GM21737 (cell line): ENCODE results near the gene PRKN.
"Not testable (repeated sequence)": the region's sequence is repeated elsewhere in the genome, so short reads cannot be mapped to it uniquely, and the experiment has no call there.

ENCODE experiments used
- ATAC-seq: cut with Tn5 transposase; IDR thresholded peaks from one replicate; pipeline ENCODE4 v1.9.1; 2021; ENCODE audit warnings: mild to moderate bottlenecking, moderate library complexity; ENCODE audit not compliant: unreplicated experiment

PRKN gene

DNA sequence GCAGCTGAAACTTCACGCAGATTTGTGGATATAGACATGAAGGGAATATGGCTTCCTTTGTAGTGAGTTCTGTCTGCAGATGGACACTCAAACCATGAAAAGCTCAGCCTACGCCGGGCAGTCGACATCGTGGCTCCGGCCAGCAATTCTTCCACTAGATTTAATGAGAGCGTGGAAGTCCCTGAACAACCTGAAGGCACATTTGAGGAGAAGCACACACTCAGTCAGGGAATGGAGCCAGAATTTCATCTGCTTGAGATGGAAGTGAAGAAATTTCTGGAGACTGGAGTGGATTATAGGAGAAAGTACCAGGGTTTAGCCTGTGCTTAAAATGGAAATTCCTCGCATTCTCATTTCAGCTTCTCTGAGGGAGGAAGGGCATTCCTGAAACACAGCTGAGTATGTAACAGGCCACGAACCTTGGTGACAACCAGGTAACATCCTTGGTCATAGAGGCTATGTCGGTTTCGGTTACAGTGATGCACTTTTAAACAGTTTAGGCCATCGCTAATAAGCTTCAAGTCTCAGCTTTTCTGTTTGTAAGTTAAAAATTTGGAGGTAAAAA lies 1373.2 kb downstream of the PRKN start:
- no peak for ATAC-seq

DNA sequence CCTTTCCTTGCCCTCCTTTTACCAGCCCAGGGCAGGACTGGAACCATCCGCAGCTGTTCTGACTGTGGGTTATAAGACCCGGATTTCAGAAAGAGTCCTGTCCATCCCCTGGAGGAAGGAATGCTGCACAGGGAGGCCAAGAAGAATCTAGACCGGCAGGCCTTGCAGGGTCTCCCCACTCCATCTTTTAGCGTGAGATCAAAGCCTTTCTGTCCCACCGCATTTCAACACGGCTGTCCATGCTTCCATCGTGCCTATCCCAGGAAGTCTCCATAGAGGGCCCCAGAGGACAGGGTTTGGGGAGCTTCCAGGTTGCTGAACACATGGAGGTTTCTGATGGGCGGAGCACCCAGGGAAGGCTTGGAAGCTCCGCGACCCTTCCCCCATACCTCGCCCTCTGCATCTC lies 1374.4 kb downstream of the PRKN start:
- no peak for ATAC-seq

DNA sequence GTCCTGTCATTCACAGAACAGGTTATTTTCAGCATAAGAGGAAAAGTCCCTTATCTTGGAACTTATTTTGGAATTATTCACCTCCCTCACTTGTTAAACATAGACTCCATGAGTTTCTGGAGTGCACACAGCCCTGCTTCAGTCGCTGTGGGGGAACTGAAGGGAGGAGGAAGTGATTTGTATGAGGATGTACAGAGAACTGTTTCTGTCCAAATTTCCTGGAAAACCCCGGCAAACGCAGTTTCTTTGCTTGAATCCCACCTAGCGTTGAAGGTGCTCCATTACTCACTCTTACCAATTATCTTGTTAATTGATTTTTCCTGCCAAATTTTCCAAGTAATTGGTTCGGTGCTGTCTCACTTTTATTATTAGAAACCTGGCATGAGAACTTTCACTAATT lies 1375.7 kb downstream of the PRKN start:
- ATAC-seq: no peak

DNA sequence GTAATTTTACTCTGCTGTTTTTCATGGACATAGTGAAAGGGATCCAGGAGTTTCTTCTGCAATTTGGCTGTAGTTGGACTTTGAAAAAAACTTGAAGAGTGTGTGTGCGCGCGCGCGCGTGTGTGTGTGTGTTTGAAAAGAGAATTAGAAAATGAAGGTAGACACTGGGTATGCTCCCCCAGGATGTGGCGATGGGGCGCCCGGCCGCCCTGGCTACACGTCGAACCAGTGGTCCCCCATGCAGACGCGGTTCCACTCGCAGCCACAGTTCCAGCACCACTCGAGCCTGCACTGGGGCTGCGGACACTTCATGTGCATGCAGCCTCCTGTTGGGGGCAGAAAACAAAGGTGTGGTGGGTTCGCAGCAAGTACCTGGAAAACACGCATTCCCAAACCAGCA lies 1377.7 kb downstream of the PRKN start:
- no peak for ATAC-seq

DNA sequence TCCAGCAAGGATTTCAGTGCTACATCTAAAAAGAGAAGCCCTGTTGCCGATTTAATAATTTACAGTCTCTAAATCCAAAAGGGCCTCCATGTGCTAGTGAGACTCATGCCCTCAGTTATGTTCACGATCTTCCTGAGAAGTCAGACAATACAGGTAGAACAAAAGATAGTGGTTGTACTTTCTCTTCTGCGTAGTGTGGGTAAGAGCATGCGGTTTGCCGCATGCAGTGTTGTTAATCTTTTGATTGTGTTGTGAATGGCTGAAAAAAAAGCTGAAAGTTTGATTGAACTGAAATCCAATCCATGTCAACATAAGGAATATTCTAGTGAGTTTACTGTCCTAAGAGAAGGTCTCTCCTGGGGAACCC lies 1379.0 kb downstream of the PRKN start:
- no peak for ATAC-seq

DNA sequence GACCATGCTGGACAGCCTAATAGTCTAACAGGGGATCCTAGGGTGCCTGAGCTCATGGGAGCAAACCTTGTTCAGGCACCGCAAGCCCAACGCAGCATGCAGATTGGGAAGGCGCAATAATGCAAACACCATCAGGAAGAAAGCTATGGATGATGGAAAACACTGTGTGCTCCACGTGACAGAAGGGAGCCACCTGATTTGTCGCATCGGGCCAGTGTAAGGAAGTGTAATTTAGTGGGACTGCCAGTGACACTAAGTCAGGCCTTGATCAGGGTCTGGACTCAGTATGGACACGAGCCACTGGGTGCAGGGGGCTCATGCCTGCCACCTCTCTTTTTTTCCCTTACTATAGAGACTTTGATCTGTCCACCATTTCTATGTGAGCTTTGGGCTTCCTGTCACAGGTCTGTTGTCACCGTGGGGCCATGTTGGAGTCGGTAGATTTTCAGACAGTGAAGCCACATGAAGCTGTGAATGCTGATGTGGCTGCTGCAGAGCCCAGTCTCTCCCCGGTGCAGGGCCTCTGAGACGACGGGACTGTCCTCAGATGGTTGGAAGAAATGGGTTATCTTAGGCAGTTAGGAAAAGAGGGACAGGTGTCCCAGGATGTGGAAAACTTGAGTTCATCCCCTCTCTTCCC lies 1379.5 kb downstream of the PRKN start:
- no peak for ATAC-seq

DNA sequence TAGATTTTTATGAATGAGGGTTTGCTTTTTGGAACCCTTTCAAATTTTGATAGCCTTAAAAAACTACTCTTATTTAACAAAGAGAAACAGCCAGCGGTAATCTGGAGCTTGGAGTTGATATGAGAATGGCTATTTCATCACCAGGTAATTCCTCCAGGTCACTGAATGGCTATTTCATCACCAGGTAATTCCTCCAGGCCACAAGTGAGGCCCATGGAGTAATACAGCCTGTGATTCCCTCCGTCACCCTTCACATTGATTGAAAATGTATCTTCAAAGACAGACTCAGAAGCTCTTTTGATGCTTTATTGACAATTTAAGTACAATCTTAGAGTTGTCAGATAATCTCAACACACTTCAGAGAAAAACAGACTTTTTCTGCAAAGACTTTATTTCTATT lies 1380.4 kb downstream of the PRKN start:
- ATAC-seq: no peak

DNA sequence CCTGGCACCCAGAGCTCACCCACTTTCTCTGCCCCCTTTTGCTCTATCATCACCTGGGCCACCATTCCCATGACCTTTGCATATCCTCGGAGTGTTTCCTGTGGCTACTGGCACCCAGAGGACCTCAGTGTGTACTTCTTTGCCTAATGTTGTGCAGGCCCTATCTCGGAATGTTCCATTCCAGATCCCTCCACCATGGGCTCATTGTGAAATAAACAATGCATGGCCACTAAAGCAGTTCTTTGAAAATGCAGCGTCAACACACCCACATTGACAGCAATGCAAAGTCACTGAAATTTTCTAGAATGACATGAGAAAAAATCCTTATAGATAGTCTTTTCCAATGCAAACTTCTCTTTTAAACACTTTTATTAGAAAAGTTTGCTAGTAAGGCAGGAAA lies 1380.8 kb downstream of the PRKN start:
- no peak for ATAC-seq

DNA sequence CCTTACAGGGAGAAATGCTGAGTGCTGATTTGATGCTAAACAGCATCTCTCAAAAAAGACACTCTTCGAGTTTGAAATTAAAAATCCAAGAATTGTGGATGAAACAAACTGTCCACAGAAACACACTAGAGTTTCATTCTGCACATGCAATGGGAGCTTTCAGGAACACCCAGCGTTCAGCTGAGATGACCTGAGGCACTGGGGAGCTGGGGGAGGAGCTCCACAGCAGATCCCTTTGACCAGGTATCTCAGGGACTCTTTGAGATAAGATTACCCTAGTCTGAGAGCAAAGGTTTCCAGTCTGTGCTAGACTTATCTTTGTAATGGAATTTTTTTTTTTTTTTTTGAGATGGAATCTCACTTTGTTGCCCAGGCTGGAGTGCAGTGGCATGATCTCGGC lies 1382.9 kb downstream of the PRKN start:
- no peak for ATAC-seq

DNA sequence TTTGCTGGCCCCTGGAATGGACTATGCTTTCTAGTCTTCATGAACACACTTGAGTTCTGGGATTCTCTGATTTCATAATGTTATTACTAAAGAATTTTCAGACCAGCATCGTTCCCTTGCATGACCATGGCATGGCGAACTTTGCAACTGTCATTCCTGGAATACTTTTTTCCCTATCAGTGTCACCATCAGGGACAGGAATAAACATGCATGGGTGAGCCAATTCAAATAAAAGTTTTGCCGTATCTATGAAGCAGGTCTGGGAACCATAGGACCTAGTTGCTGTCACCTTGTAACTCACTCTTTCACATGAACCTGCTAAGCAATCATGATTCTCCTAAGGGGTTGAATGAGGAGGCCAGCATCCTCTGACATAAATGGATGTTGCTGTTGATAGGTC lies 1385.5 kb downstream of the PRKN start:
- ATAC-seq: no peak

DNA sequence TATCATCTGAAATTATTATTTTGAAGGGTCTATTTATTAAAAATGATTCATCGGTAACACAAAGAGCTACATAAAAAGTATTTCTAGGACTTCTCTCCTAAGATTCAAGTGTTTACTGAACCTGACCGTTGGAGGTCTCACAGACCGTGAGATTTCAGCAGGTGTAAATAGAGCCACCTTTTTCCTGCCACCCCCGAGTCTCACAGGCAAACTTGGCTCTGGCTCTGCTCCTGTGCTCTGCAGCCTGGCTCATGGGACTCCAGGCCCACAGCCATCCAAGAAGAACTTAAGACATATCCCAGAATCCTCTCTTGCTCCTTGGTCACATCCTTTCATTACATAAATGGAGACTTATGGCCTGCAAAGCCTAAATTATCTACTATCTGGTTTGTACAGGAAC lies 1385.9 kb downstream of the PRKN start:
- no peak for ATAC-seq

DNA sequence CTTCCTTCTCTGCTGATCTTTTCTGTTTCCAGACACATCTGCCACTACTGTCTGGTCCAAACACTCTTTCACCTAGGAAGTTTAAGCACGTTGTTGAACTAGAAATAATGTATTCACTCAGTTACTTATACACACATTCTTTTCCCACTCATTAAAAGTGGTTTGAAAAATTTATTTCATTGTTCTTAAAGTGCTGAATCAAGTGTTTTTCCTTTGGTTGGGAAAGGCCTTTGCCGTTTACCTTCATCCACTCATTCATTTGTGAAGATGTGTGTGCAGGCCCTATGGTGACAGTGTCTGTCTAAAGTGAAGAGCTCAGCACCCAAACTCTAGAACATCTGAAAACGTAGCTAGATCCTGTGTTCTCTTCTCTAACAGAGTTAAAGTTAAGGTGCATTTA lies 1389.6 kb downstream of the PRKN start:
- no peak for ATAC-seq

DNA sequence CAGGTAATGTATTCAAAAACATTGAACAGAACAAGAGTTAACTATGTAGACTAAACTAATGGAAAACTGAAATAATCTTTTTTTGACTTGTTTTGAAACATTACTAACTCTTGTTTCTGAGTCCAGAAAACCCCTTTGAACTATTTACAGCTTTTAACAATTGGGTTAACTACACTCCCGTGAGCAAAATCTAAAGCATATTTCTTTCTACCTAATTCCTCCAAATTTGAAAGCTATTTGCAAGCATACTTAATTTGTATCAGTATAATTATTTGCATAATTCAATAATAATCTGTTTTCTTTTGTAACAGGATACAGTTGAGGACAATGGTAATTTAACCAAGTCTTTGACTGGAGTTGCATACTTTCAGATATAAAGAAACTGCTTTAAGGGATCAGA lies 1391.1 kb downstream of the PRKN start:
- ATAC-seq: no peak

DNA sequence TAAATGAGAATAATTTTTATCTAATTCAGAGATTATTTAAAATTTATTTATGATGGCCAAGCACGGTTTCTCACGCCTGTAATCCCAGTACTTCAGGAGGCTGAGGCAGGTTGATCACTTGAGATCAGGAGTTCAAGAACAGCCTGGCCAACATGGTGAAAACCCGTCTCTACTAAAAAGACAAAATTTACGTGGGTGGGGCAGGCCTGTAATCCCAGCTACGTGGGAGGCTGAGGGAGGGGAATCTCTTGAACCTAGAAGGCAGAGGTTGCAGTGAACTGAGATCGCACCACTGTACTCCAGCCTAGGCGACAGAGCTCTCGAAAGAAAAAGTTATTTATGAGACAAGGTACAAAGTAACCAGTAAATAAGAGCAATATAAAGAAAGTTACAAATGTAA lies 1394.2 kb downstream of the PRKN start:
- no peak for ATAC-seq

DNA sequence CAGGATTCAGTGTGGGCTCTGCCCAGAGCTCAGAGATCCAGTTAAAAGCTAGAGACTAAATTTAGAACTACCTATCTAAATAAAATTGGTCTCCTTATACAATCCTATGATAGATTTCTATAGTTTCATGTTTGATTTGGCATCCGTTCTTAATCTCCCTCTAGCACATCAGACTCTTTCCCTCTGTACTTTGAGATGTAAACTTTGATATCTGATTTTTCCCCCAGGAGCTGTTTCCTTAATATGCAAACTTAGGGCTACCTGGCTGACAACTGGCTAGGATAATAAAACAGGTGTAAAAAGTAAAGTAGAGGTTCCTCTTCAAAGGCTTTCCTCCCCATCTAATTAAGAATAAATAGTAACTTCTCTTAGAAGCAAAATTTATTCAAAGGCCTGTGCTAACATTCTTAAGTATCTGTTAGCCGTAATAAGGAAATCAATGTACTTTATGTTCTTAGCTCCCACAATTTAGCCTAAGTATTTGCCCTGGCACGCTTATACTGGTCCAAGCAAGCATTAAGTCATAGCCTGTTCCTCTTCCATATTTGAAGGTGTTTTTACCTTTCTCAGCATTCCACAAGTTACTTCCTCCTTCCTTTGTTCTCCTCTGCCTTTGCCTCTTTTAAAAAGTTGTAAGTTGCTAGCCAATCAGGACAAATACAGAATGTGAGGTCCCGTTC lies 1396.0 kb downstream of the PRKN start:
- not testable (repeated sequence) for ATAC-seq

DNA sequence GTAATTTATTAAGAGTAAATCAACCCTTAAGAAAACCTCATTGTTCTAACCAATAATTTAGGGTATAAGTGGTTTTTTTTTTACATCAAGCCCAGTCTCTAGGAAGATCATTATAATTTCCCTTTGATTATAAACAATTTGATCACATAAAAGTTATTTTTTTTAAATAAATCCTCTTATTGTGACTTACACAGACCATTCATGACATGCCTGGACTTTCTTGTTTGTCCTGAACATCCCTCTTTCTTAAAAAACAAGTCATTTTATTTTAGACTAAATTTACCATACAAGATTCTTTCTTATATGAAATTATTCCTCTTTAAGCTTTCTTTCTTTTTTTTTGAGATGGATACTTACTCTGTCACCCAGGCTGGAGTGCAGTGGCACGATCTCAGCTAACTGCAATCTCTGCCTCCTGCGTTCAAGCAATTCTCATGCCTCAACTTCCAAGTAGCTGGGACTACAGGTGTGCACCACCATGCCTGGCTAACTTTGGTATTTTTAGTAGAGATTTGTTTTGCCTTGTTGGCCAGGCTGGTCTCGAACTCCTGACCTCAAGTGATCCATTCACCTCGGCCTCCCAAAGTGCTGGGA lies 1400.1 kb downstream of the PRKN start:
- ATAC-seq: no peak

DNA sequence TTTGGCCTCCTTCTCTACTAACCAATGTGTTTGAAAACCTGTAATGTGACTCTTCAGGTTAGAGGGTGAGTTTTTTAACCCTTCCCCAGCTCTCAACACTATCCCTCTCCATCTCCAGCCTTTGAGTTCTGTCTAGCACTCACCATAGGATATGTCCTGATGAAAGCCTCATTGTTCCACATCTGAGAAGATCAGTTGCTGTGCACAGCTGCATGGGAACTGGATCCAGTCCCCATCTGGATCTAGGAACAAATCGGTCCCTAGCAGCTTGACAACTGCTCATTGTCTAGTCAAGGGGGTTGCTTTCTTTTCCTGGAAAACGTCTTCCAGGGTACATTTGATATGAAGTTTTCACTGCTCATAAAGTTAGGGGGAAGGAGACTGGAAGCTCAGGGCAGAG lies 1408.3 kb downstream of the PRKN start:
- ATAC-seq: no peak

DNA sequence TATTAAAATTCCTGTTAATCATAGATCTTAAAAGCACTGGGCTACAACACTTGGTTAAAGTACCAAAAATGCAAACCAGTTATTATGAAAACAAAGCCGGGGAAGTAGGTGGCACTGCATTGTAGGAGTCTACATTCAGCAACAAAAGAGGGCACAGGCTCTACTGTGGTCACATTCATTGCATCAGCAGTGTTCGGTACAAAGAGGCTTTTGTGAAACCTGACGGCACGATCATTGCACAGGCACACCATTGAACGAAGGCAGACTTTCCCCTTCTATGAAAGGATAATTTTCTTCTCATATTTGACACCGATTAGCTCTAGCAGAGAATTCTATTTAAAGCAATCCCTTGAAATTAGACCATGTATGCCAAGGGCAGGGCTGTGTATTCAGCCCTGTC lies 1409.1 kb downstream of the PRKN start:
- no peak for ATAC-seq

DNA sequence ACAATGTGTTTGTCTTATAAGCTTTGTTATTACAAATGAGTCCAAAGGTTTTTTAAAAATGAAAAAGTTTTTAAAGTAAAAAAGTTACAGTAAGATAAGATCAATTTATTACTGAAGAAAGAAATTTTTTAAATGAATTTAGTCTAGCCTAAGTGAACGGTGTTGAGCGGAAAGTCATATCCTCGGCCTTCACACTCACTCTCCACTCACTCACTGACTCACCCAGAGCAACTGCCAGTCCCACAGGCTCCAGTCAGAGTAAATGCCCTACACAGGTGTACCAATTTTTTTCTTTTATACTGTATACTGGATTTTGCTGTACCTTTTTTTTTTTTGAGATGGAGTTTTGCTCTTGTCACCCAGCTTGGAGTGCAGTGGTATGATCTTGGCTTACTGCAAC lies 1411.0 kb downstream of the PRKN start:
- no peak for ATAC-seq

DNA sequence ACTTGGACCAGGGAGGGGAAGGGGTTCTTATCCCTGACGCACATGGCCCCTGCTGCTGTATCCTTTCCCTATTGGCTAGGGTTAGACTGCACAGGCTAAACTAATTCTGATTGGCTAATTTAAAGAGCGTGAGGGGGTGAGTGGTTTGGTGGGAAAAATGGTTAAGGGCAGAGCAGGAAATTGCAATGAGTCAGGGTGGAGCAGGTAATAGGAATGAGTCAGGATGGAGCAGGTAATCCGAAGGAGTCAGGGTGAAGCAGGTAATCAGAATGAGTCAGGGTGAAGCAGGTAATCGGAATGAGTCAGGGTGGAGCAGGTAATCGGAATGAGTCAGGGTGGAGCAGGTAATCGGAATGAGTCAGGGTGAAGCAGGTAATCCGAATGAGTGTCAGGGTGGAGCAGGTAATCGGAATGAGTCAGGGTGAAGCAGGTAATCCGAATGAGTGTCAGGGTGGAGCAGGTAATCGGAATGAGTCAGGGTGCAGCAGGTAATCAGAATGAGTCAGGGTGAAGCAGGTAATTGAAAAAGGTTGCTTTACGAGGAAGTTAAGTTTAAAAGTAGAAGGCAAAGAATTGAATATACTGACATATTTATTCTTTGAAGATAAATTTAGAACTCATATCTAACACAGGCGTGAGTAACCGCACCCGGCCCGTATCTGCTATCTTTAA lies 1412.2 kb downstream of the PRKN start:
- ATAC-seq: not testable (repeated sequence)

DNA sequence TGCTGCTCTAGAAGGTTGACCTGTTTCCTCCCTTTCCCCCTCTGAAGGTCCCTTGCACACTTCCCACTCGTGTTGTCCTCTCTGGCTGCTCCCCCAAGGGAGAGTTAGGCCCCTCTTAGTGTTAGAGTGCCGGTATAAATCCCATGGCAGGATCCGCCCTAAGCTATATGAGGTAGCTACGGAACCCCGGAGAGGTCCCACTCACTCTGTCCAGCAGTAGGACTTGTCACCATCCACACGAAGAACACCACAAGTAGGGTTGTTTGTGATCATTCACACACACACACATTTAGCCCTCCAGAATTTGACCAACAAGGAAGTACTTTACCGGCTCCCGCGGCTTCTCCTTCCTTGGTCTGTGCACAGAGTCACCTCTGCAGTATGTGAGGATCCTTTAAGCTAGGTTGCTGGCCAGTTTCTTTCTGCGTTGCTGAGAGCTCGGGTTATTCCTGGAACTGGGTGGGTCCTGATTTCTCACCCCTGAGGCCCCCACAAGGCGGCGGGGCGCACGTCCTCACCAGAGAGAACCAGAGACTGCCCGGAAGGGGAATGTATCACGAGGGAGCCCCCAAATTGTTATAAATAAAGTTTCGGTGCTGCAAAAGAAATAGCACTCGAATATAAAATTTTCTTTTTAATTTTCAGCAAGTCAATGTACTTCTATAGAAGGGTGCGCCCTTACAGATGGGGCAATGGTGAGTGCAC lies 1412.9 kb downstream of the PRKN start:
- not testable (repeated sequence) for ATAC-seq
